NCI-H69 (cell line): ENCODE results near the gene VRTN.
A peak's percentile ranks its signal among the peaks of the same experiment; 100 is the strongest.

Experiments
- DNase-seq: peaks from one replicate; lab custom pipeline; 2025; lab: John Stamatoyannopoulos, UW

The VRTN gene

DNA sequence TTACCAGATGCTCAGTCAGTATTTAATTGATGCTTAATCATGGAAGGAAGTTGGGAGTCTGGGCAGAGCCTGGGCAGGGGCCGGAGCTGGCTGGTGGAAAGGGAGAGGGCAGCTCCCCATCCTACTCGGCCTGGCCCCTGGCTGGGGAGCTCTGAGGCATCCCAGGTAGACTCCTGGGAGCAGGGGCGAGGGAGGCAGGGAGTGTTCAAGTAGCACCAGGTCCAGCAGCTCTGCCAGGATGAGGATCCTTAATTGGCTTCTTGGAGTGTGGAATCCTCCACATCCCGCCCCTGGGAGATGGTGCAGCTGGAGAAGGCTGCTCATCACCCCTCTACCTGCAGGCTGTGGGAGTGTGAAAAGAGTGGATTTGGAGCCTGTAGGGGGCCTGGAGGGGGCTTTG, 46.8 kb downstream of the VRTN start:
- DNase-seq, result no peak

GRCh38 chr14:74400031-74400685, 51.9 kb downstream of the VRTN start:
- no peak for DNase-seq

- no peak for DNase-seq
Measured at GRCh38 chr14:74400919-74401503, 52.7 kb downstream of the VRTN start.

- peak; percentile 12 for DNase-seq
Measured at GRCh38 chr14:74401504-74402241, 53.4 kb downstream of the VRTN start.

DNA sequence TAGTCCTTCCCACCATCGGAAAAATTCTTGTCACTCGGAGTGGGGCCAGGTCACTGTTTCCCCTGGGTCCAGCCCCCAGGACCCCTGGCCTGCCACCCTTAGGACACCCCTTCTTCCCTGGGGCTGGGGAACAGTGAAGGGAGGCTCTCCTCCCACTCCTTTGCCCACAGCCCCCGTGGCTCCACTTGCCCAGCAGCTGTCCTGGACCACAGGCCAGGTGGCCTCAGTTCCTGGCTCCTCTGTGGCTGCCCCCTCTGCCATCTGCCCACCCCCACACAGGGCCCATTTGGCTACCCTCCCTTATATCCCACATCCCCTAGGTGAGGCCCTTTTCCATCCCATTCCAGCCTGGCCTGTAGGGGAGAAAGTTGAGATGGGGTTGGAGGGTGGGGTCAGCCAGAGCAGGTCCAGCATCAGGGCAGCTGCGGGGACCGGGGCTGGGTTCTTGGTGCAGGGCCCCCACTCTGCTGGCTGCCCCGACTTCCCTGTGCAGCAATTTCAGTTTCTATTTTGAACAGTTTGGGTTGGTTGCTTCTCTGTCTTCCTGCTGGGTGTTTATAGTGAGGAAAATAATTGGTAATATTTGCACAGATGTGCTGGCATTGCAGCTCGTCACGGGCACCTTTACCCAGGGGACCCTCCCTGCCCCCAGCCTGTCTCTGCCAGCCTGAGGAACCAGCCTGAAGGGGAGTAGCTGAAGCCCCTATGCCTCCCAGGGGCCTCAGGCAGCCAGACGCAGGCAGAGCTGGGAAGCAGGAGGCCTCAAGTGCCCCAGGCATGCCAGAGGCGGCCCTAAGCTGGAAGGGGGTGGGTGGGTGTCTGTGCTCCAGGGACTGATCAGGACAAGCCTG, 54.4 kb downstream of the VRTN start:
- no peak for DNase-seq

GRCh38 chr14:74403619-74404417, 55.5 kb downstream of the VRTN start:
- no peak for DNase-seq

- DNase-seq, result no peak
Measured at GRCh38 chr14:74404435-74404834, 56.2 kb downstream of the VRTN start.

DNA sequence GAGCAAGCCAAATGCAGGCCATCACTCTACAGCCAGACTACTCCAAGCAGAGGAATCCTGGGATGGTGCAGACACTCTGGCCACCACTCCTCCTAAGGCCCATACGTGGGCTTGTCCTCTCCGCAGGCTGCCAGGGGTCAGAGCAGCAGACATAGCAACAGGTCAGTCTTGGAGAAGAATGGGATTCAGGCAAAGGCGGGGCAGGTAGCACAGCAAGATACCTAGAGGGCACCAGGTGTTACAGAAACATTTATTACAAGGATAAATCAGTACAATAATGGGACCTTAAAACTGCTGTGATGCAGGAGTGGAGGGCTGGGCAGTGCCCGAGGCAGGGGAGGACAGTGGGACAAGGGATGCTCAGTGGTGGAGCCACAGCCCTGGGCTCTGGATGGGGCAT, 57.4 kb downstream of the VRTN start:
- no peak for DNase-seq

- no peak for DNase-seq
Measured at GRCh38 chr14:74407021-74407800, 58.9 kb downstream of the VRTN start.

- DNase-seq, result no peak
Measured at GRCh38 chr14:74407801-74408154, 59.5 kb downstream of the VRTN start.

- no peak for DNase-seq
Measured at GRCh38 chr14:74408870-74409269, 60.6 kb downstream of the VRTN start.

DNA sequence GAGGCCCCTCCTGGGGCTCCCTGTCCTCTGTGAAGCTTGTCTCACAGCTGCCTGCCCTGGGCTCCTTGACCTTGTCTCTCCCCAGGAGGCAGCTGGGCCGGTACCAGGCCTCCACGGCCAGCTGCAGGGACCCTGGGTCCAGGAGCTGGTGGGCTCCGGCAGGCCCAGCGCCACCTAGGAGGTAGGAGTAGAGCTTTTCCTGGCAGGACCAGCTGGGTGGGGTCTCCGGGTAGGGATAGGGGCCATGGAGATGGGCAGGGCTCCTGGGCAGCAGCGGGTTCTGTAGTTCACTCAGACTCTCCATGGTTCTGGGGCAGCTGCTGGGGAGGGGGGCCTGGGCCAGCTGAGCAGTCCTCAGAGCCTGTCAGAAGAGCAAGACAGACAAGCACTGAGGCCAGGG, 61.2 kb downstream of the VRTN start:
- DNase-seq, result no peak
